Posterior cingulate gyrus (tissue), 11 donors: ENCODE results near the gene TNKS1BP1.
A peak's percentile ranks its signal among the peaks of the same experiment; 100 is the strongest.
"Not testable (repeated sequence)": the region's sequence is repeated elsewhere in the genome, so short reads cannot be mapped to it uniquely, and the experiment has no call there.

ENCODE experiments used
- DNase-seq, 10 donors: peaks; one replicate each; pipeline versions ENCODE4 v3.0.0 to v3.0.0-alpha.2; 2020 to 2021; ENCODE audit warnings: mixed read lengths in 3 of 10
- intact Hi-C: fragments of 100-400 bp; cut with DNase I; formaldehyde crosslinking; loops from one replicate; pipeline ENCODE4 v1.15.1; 2023

TNKS1BP1 gene

GRCh38 chr11:57303280-57303989 is 21.3 kb downstream of the TNKS1BP1 start:
- intact Hi-C loops, result no loop called here
- DNase-seq, result peak in 1 of 10 donors; percentile 74

GRCh38 chr11:57302489-57302888 is 22.3 kb downstream of the TNKS1BP1 start:
- intact Hi-C loops, result no loop called here
- peak in 1 of 10 donors; percentile 81 for DNase-seq

- peak in 1 of 10 donors; percentile 66 for DNase-seq
- intact Hi-C loops, result no loop called here
These were observed 22.9 kb downstream of the TNKS1BP1 start for GRCh38 chr11:57301711-57302423.

- peak in 1 of 10 donors; percentile 69 for DNase-seq
These were observed 24.0 kb downstream of the TNKS1BP1 start for GRCh38 chr11:57300785-57301184.

GRCh38 chr11:57299150-57299737 is 25.5 kb downstream of the TNKS1BP1 start:
- DNase-seq, result no peak
- intact Hi-C loops, result no loop called here

More at GRCh38 chr11:57300785-57301184, 24.0 kb downstream of the TNKS1BP1 start:
- intact Hi-C loops, result no loop called here

- DNase-seq, result no peak
- intact Hi-C loops, result no loop called here
These were observed 27.5 kb downstream of the TNKS1BP1 start for GRCh38 chr11:57297221-57297620.

- intact Hi-C loops, DNase-seq: not testable (repeated sequence)
These were observed 28.5 kb downstream of the TNKS1BP1 start for GRCh38 chr11:57296205-57296604.

- intact Hi-C loops, result no loop called here
- DNase-seq, result no peak
These were observed 30.3 kb downstream of the TNKS1BP1 start for GRCh38 chr11:57294225-57295131.

- DNase-seq, result no peak
These were observed 34.5 kb downstream of the TNKS1BP1 start for GRCh38 chr11:57290288-57290687.

GRCh38 chr11:57288771-57289579 is 35.8 kb downstream of the TNKS1BP1 start:
- intact Hi-C loops, result no loop called here
- no peak for DNase-seq

More at GRCh38 chr11:57290288-57290687, 34.5 kb downstream of the TNKS1BP1 start:
- intact Hi-C loops, result no loop called here

GRCh38 chr11:57287884-57288283 is 36.9 kb downstream of the TNKS1BP1 start:
- no peak for DNase-seq

GRCh38 chr11:57283231-57283990 is 41.3 kb downstream of the TNKS1BP1 start:
- intact Hi-C loops, result no loop called here
- DNase-seq, result no peak

More at GRCh38 chr11:57287884-57288283, 36.9 kb downstream of the TNKS1BP1 start:
- intact Hi-C loops, result no loop called here

GRCh38 chr11:57281546-57281945 is 43.2 kb downstream of the TNKS1BP1 start:
- DNase-seq, intact Hi-C loops: not testable (repeated sequence)

- intact Hi-C loops, result no loop called here
These were observed 45.6 kb downstream of the TNKS1BP1 start for GRCh38 chr11:57279116-57279515.

GRCh38 chr11:57278721-57279095 is 46.0 kb downstream of the TNKS1BP1 start:
- intact Hi-C loops, result no loop called here
- DNase-seq, result no peak

More at GRCh38 chr11:57279116-57279515, 45.6 kb downstream of the TNKS1BP1 start:
- no peak for DNase-seq

- intact Hi-C loops, result no loop called here
- DNase-seq, result peak; percentile 48 to 94 (median 70)
These were observed 46.7 kb downstream of the TNKS1BP1 start for GRCh38 chr11:57277845-57278720.

GRCh38 chr11:57276971-57277675 is 47.6 kb downstream of the TNKS1BP1 start:
- DNase-seq, result no peak
- intact Hi-C loops, result no loop called here
